AG04450 (cell line): ENCODE results near the gene BMP8A. TPM values are rescaled to one million over a fixed set of nuclear protein-coding genes. Genes with fewer than 3 reads are reported as not detected.

ENCODE experiments used
- CTCF ChIA-PET: fragments of 300-600, 350-600 bp; formaldehyde crosslinking; extraction: SDS; loops from one replicate; lab custom pipeline; 2022; ENCODE audit warnings: antibody characterized with exemption, inconsistent platforms; lab: Charles Lee
- POLR2A ChIA-PET: fragments of 350-600 bp; formaldehyde crosslinking; extraction: SDS; loops from one replicate; lab custom pipeline; 2021; ENCODE audit warnings: antibody characterized with exemption, inconsistent platforms; lab: Yijun Ruan, JAX
- DNase-seq: peaks from one replicate; pipeline ENCODE4 v3.0.0-alpha.2; 2011; ENCODE audit warnings: low read depth, low spot score
- H3K27ac ChIP-seq: one replicate; pipeline ENCODE4 v1.5.1; 2012; ENCODE audit warnings: low read depth, low read length, control low read depth
- H3K27me3 ChIP-seq: one replicate; pipeline ENCODE4 v1.6.0; 2012; ENCODE audit warnings: low read length; ENCODE audit not compliant: control insufficient read depth, insufficient read depth
- H3K4me3 ChIP-seq: 2 replicates; pipeline ENCODE4 v1.5.1; 2011; ENCODE audit warnings: mild to moderate bottlenecking, low read depth, low read length, control low read depth
- H3K9me3 ChIP-seq: 2 replicates; pipeline ENCODE4 v1.5.1; 2012; ENCODE audit warnings: low read length; ENCODE audit not compliant: control insufficient read depth, insufficient read depth
- polyA plus RNA-seq: library from polyadenylated mRNA; depleted of rRNA; stranded (reverse); fragments of >200 nt; gene quantifications from 2 replicates; pipeline ENCODE4 v1.2.3, GENCODE V29; 2011
- TF ChIP-seq, protein P1 (sequence below): IDR thresholded peaks from 2 replicates; pipeline ENCODE4 v1.5.1; 2011; ENCODE audit warnings: low read depth, low read length, control low read depth, inconsistent platforms

BMP8A gene
- polyA plus RNA-seq, 1 experiment, result not detected

DNA sequence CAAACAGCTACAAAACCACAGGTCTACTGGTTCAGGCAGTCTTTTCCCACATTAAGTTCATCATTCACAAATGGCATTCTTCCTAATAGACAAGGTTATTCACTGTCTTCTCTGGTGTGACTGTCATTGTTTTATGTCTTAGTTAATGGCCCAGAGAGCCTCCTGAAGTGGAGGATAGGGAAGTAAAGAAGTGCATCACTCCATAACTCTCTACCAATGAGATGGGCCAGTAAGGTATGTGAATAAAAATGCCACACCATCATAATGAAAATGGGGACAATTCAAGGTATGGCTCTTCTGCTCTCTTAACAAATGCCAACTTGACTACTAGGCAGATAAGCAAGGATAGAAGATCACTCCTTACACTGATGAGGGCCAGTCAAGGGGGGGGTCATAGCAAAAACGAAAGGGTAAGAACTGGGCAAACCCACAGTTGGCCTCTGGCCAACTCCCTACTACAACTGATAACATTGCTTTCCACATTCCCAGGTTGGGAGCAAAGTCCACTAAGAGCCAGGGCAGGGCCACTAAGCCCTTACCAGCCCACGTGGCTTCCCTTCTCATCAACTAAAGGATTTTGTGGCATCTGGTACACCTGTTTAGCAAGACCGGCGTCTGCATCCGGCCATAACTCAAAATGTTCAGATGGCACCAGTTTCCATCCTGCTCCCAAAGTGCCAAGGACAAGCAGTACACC, 75.2 kb downstream of the BMP8A start:
- ChIA-PET POLR2A (no interaction called here), CTCF (interaction anchor here (0.9 to 1.1 kb wide), 2 partner anchors 153 to 467 kb away, joined by 3 to 4 read pairs; no protein-coding TSS in a partner anchor)
- no peaks in the 10 kb centered on the region for H3K27me3 ChIP-seq
- H3K27ac ChIP-seq, result no peak overlapping the region
- TF ChIP-seq, protein P1, sequence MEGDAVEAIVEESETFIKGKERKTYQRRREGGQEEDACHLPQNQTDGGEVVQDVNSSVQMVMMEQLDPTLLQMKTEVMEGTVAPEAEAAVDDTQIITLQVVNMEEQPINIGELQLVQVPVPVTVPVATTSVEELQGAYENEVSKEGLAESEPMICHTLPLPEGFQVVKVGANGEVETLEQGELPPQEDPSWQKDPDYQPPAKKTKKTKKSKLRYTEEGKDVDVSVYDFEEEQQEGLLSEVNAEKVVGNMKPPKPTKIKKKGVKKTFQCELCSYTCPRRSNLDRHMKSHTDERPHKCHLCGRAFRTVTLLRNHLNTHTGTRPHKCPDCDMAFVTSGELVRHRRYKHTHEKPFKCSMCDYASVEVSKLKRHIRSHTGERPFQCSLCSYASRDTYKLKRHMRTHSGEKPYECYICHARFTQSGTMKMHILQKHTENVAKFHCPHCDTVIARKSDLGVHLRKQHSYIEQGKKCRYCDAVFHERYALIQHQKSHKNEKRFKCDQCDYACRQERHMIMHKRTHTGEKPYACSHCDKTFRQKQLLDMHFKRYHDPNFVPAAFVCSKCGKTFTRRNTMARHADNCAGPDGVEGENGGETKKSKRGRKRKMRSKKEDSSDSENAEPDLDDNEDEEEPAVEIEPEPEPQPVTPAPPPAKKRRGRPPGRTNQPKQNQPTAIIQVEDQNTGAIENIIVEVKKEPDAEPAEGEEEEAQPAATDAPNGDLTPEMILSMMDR, result no peak
- no peak overlapping the region for H3K4me3 ChIP-seq
- DNase-seq, result no peak
- no peaks in the 10 kb centered on the region for H3K9me3 ChIP-seq

DNA sequence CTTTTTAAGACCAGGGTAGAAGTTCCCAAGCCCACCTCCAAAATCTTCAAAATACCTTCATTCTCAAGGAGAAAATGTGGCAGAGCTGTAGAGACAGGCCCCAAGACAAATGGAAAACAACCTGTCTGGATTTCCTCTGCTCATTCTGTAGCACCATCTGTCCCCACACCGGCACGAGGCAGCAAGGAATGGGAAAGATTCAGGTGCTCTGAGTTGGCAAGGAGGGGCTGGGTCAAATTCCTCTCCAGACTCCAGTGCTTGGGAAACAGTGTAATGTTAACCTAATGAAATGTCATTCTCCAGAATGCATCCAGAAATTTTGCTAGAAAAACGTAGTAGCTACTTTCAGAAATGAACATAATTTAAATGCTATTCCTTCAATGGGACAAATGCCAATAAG, 75.9 kb downstream of the BMP8A start:
- TF ChIP-seq, protein P1, result no peak
- H3K27ac ChIP-seq, result no peak overlapping the region
- DNase-seq, result no peak
- ChIA-PET CTCF (interaction anchor here (1.4 kb wide), 1 partner anchor 38 kb away, joined by 3 read pairs; no protein-coding TSS in a partner anchor), POLR2A (no interaction called here)
- no peaks in the 10 kb centered on the region for H3K9me3 ChIP-seq
- no peaks in the 10 kb centered on the region for H3K27me3 ChIP-seq
- H3K4me3 ChIP-seq, result no peak overlapping the region

DNA sequence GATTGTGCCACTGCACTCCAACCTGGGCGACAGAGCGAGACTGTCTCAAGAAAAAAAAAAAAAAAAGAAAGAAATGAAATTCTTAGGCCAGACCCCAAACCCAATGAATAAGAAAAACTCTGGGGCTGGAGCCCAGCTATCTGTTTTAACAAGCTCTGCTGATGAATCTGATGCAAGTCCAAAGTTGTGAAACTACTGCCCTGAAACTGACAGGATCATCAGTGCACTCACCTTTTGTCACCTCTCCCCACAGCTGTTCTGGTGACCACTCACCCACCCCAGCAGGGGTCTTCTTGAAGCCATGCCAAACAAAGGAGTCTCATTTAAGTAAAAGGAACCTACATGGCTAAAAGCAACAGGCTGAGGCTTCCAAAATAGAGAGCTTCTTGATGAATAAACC, 76.8 kb downstream of the BMP8A start:
- ChIA-PET POLR2A (interaction anchor here (0.7 kb wide), 1 partner anchor 470 kb away, joined by 4 read pairs; no protein-coding TSS in a partner anchor), CTCF (interaction anchor here (0.7 to 1.4 kb wide), 2 partner anchors 37 to 152 kb away, joined by 3 read pairs; no protein-coding TSS in a partner anchor)
- Histone ChIP-seq H3K9me3 (no peaks in the 10 kb centered on the region), H3K27ac (no peak overlapping the region), H3K4me3 (no peak overlapping the region), H3K27me3 (no peaks in the 10 kb centered on the region)
- TF ChIP-seq, protein P1, result no peak
- DNase-seq, result no peak

DNA sequence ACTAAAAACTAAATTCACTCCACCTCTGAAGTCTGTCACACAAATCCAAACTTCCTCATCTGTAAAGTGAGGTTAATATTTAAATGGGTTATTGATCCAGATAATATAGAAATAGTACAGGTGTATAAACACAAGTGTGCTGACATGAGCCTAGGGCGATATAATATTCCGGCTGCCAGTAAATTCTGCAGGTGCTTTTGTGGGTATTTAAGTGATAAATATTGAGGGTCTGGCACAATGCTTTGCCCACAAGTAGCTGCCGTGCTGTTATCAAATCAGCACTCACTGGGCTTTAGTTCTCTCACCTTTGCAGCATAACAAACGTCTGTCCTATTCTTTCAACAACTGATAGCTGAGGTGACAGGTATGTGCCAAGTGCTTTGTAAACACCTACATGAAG, 77.6 kb downstream of the BMP8A start:
- Histone ChIP-seq H3K4me3 (no peak overlapping the region), H3K9me3 (no peaks in the 10 kb centered on the region), H3K27me3 (no peaks in the 10 kb centered on the region), H3K27ac (no peak overlapping the region)
- ChIA-PET POLR2A (no interaction called here), CTCF (interaction anchor here (1.4 kb wide), 1 partner anchor 37 kb away, joined by 3 read pairs; no protein-coding TSS in a partner anchor)
- no peak for DNase-seq
- TF ChIP-seq, protein P1, result no peak

DNA sequence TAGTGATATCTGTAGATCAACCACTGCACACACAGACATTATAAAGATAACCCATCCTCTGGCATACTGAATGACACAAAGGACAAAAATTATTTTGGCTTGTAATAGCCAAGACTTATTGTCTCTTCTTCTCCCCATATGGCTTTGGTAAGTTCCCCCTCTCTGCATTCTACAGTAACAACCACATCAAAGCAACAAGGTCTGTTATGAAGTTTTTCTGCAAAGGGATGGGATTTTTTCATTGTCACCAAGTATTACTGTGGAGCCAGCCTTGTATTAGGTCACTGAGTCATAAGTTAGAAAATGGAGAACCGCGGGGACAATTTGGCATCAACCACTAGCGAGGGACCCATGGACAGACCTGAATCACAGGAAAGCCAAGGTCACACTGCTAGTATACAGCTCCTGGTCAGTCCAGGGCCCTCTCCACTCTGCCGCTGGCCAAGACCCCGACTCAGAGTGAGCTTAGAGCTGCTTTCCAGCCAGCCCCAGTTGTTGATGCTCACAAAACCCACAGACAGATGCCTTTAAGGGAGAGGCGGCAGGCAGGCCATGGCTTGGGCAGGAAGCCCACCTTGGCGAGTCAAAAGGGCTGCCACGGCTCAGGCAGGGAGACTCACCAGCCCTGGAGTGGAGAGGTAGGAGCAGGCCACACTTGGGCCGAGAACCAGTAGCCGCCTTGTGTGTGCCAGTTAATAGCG, 79.2 kb downstream of the BMP8A start:
- TF ChIP-seq, protein P1, result no peak
- Histone ChIP-seq H3K4me3 (no peak overlapping the region), H3K9me3 (no peaks in the 10 kb centered on the region; the same call in 1 of the 2 replicates), H3K27me3 (no peaks in the 10 kb centered on the region), H3K27ac (no peak overlapping the region)
- no peak for DNase-seq
- POLR2A ChIA-PET, result no interaction called here
- CTCF ChIA-PET, result no interaction called here
